ENCODE measurements around the gene MARCHF7.

DNA sequence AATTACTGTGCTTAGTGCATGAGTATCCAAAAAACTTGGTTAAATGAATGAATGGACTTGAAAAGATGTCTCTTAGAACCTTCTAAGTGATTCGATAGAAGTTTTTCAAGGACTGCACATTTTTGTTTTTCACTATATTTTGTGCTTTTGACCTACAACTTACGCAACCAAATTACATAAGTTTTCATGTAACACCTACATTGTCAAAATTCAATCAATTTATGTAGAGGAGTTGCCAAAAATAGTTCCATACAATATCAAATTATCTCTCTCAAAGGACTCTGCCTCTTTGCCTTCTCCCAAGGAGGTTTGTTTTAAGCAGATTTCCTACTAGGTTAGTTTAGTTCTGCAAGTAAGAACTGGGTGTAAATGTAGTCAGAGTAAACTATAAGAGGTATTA, 10.3 kb downstream of the MARCHF7 start:
- TF ChIP-seq, protein P1, sequence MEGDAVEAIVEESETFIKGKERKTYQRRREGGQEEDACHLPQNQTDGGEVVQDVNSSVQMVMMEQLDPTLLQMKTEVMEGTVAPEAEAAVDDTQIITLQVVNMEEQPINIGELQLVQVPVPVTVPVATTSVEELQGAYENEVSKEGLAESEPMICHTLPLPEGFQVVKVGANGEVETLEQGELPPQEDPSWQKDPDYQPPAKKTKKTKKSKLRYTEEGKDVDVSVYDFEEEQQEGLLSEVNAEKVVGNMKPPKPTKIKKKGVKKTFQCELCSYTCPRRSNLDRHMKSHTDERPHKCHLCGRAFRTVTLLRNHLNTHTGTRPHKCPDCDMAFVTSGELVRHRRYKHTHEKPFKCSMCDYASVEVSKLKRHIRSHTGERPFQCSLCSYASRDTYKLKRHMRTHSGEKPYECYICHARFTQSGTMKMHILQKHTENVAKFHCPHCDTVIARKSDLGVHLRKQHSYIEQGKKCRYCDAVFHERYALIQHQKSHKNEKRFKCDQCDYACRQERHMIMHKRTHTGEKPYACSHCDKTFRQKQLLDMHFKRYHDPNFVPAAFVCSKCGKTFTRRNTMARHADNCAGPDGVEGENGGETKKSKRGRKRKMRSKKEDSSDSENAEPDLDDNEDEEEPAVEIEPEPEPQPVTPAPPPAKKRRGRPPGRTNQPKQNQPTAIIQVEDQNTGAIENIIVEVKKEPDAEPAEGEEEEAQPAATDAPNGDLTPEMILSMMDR (IDR thresholded peaks at IDR 0.05; ENCODE audit: borderline replicate concordance, extremely low read depth, low read length, poor library complexity, severe bottlenecking), result no peak
- TF ChIP-seq EZH2 (IDR thresholded peaks at IDR 0.05; ENCODE audit: borderline replicate concordance, low read depth, low read length, severe bottlenecking), result no peak
